HepG2 (cell line): Measurements from ENCODE around the gene CELF4. TPM values are rescaled to one million over a fixed set of nuclear protein-coding genes. Genes with fewer than 3 reads are reported as not detected.

Source experiments
- ATAC-seq: fragments of 200-7000 bp; cut with Tn5 transposase; 3 replicates; pipeline ENCODE4 v1.9.1; 2020; ENCODE audit warnings: mild to moderate bottlenecking, moderate library complexity
- BruUV-seq: library from RNA; stranded (reverse); fragments of 400-500 nt; replicated peaks from 2 replicates; lab custom pipeline; 2021; lab: Mats Ljungman, UMichigan
- CTCF ChIA-PET: fragments of 300-600 bp; formaldehyde crosslinking; extraction: SDS; loops from one replicate; lab custom pipeline; 2021; ENCODE audit warnings: low total read pairs, inconsistent platforms, low intra/inter-chr PET ratio; lab: Yijun Ruan, JAX
- POLR2A ChIA-PET: fragments of 350-600 bp; sonication (Branson Sonifier 250); formaldehyde crosslinking; loops from one replicate; lab custom pipeline; 2020; ENCODE audit warnings: antibody characterized with exemption, inconsistent platforms; lab: Yijun Ruan, JAX
- DNase-seq: peaks from one replicate; pipeline ENCODE4 v3.0.0-alpha.2; 2015; ENCODE audit warnings: low spot score
- FAIRE-seq: peaks from 3 replicates; lab custom pipeline; 2011; peaks lifted over from hg19 to GRCh38; lab: Jason Lieb, UNC
- H2AFZ ChIP-seq: one replicate; pipeline ENCODE4 v1.6.1; 2011; ENCODE audit warnings: low read length, inconsistent platforms
- H3K27ac ChIP-seq: fragments of 300-600 bp; 3 replicates; pipeline ENCODE4 v1.8.0; 2011; ENCODE audit warnings: mixed run types, mild to moderate bottlenecking, mixed read lengths, low read length, inconsistent platforms; ENCODE audit not compliant: insufficient read depth; ENCODE audit errors: extremely low read length
- H3K27me3 ChIP-seq, 2 experiments: fragments of 200-600 bp in 1 of 2; 2 replicates in 1 of 2; 3 replicates in 1 of 2; pipeline versions ENCODE4 v1.6.0 to v1.8.0; 2011; ENCODE audit warnings: low read length in 2 of 2, mild to moderate bottlenecking in 2 of 2, moderate library complexity in 2 of 2, inconsistent platforms in 1 of 2; ENCODE audit not compliant: insufficient read depth in 2 of 2, control insufficient read depth in 1 of 2
- H3K36me3 ChIP-seq, 2 experiments: fragments of 200-600 bp in 1 of 2; replicated peaks in 1 of 2; 2 replicates in 1 of 2; 3 replicates in 1 of 2; pipeline versions ENCODE4 v1.5.1 to v1.8.0; 2011; ENCODE audit warnings: low read length in 2 of 2, inconsistent platforms in 1 of 2; ENCODE audit not compliant: insufficient read depth in 2 of 2, control insufficient read depth in 1 of 2
- H3K4me1 ChIP-seq: 2 replicates; pipeline ENCODE4 v1.5.1; 2012; ENCODE audit warnings: low read length, inconsistent platforms; ENCODE audit not compliant: insufficient read depth
- H3K4me2 ChIP-seq: 2 replicates; pipeline ENCODE4 v1.6.0; 2011; ENCODE audit warnings: low read depth, low read length, inconsistent platforms
- H3K4me3 ChIP-seq, 3 experiments: fragments of 200-600 bp in 1 of 3; sonication (generic), shearing (Covaris generic) in 1 of 3; replicated peaks in 1 of 3; 2 replicates each; pipeline ENCODE4 v1.5.1; 2011 to 2016; ENCODE audit warnings: low read length in 3 of 3, inconsistent platforms in 2 of 3, low read depth in 2 of 3, mild to moderate bottlenecking in 2 of 3, control low read depth in 1 of 3, mixed read lengths in 1 of 3; ENCODE audit not compliant: insufficient read depth in 1 of 3
- H3K79me2 ChIP-seq: one replicate; pipeline ENCODE4 v1.6.1; 2011; ENCODE audit warnings: low read length, inconsistent platforms; ENCODE audit not compliant: insufficient read depth
- H3K9ac ChIP-seq: 2 replicates; pipeline ENCODE4 v1.6.0; 2011; ENCODE audit warnings: mild to moderate bottlenecking, low read depth, low read length, inconsistent platforms; ENCODE audit not compliant: insufficient read depth
- H3K9me3 ChIP-seq: 2 replicates; pipeline ENCODE4 v1.5.1; 2012; ENCODE audit warnings: mild to moderate bottlenecking, low read length
- H4K20me1 ChIP-seq: 2 replicates; pipeline ENCODE4 v1.6.0; 2011; ENCODE audit warnings: inconsistent platforms, mild to moderate bottlenecking, low read length, moderate library complexity; ENCODE audit not compliant: insufficient read depth
- HOXA3 ChIP-seq: sonication (generic); formaldehyde crosslinking; IDR thresholded peaks from 2 replicates; pipeline ENCODE4 v1.5.0; 2020; ENCODE audit warnings: missing genetic modification reagents
- JUNB ChIP-seq: sonication (generic); formaldehyde crosslinking; IDR thresholded peaks from 2 replicates; pipeline ENCODE4 v1.8.0; 2022; ENCODE audit warnings: missing genetic modification reagents, mild to moderate bottlenecking, borderline replicate concordance
- KAT7 ChIP-seq: IDR thresholded peaks from 2 replicates; pipeline ENCODE4 v1.6.1; 2018; ENCODE audit warnings: borderline replicate concordance, missing compliant biosample characterization
- NR2F2 ChIP-seq: IDR thresholded peaks from 2 replicates; pipeline ENCODE4 v1.6.1; 2012; ENCODE audit warnings: low read depth, inconsistent platforms, borderline replicate concordance
- SMYD3 ChIP-seq: sonication (generic); formaldehyde crosslinking; IDR thresholded peaks from 2 replicates; pipeline ENCODE4 v1.8.1; 2023; ENCODE audit warnings: mild to moderate bottlenecking, missing genetic modification reagents
- SYNCRIP ChIP-seq: fragments of 200-400 bp; formaldehyde crosslinking; IDR thresholded peaks from 2 replicates; pipeline ENCODE4 v1.6.1; 2018; ENCODE audit warnings: mild to moderate bottlenecking, low read depth, low read length; ENCODE audit not compliant: insufficient read depth
- TEAD2 ChIP-seq: sonication (generic); formaldehyde crosslinking; IDR thresholded peaks from 2 replicates; pipeline ENCODE4 v1.9.0; 2021; ENCODE audit warnings: missing genetic modification reagents
- TFE3 ChIP-seq: IDR thresholded peaks from 2 replicates; pipeline ENCODE4 v1.6.1; 2016
- THRA ChIP-seq: sonication (generic); formaldehyde crosslinking; IDR thresholded peaks from 2 replicates; pipeline ENCODE4 v1.4.0; 2020; ENCODE audit warnings: missing genetic modification reagents, borderline replicate concordance
- ZGPAT ChIP-seq: IDR thresholded peaks from 2 replicates; pipeline ENCODE4 v1.6.1; 2016; ENCODE audit warnings: mild to moderate bottlenecking
- ZNF350 ChIP-seq: sonication (generic); formaldehyde crosslinking; IDR thresholded peaks from 2 replicates; pipeline ENCODE4 v1.4.0; 2020; ENCODE audit warnings: mild to moderate bottlenecking, low read depth, missing genetic modification reagents, borderline replicate concordance
- ZNF550 ChIP-seq: sonication (generic); formaldehyde crosslinking; IDR thresholded peaks from 2 replicates; pipeline ENCODE4 v1.4.0; 2020; ENCODE audit warnings: mild to moderate bottlenecking, missing genetic modification reagents, borderline replicate concordance
- ZNF562 ChIP-seq: sonication (generic); formaldehyde crosslinking; IDR thresholded peaks from 2 replicates; pipeline ENCODE4 v1.8.0; 2022; ENCODE audit warnings: missing genetic modification reagents, borderline replicate concordance
- ZNF619 ChIP-seq: sonication (generic); formaldehyde crosslinking; IDR thresholded peaks from 2 replicates; pipeline ENCODE4 v1.4.0; 2020; ENCODE audit warnings: mild to moderate bottlenecking, missing genetic modification reagents
- ZNF704 ChIP-seq: sonication (generic); formaldehyde crosslinking; IDR thresholded peaks from 2 replicates; pipeline ENCODE4 v1.8.1; 2023; ENCODE audit warnings: mild to moderate bottlenecking, inconsistent platforms, moderate library complexity, missing genetic modification reagents, borderline replicate concordance
- ZSCAN29 ChIP-seq: sonication (generic); formaldehyde crosslinking; conservative IDR thresholded peaks from 2 replicates; pipeline ENCODE4 v1.4.0; 2020; ENCODE audit warnings: mild to moderate bottlenecking, missing genetic modification reagents
- ZSCAN5A ChIP-seq: sonication (generic); formaldehyde crosslinking; IDR thresholded peaks from 2 replicates; pipeline ENCODE4 v1.8.0; 2022; ENCODE audit warnings: mild to moderate bottlenecking, missing genetic modification reagents, borderline replicate concordance
- WGBS: methylation state at CpG from one replicate; pipeline ENCODE4 v1.1.6; 2017; ENCODE audit warnings: low lambda C conversion rate; 5-methylcytosine and 5-hydroxymethylcytosine counted together
- in situ Hi-C: cut with HindIII; loops from 2 replicates; pipeline ENCODE4 v1.10.0; 2017; ENCODE audit warnings: low pct_unique_long_range_greater_than_20kb; ENCODE audit not compliant: extremely low pct_ligation_motif_present
- intact Hi-C: fragments of 100-400 bp; cut with micrococcal nuclease; formaldehyde crosslinking; loops from one replicate; pipeline ENCODE4 v1.10.0; 2022; ENCODE audit not compliant: unreplicated experiment
- polyA plus RNA-seq, 8 experiments: library from polyadenylated mRNA; depleted of rRNA in 3 of 8; stranded (reverse) in 7 of 8; unstranded in 1 of 8; fragments of >200 nt; fragmentation: Illumina TruSeq in 4 of 8; extraction: Trizol in 4 of 8; gene quantifications; 2 replicates each; pipeline versions ENCODE4 v1.2.1 to v1.2.3, GENCODE V29; 2011 to 2016; ENCODE audit warnings: low read depth in 4 of 8, missing spikeins in 1 of 8, mixed read lengths in 1 of 8; ENCODE audit not compliant: insufficient read depth in 1 of 8
- total RNA-seq, 5 experiments: library from RNA; depleted of rRNA; stranded (reverse); fragments of >200 nt; fragmentation: Illumina TruSeq; extraction: Trizol; gene quantifications; 2 replicates each; pipeline ENCODE4 v1.2.3, GENCODE V29; 2016; ENCODE audit warnings: low read depth in 1 of 5

CELF4 gene
- total and polyA plus RNA-seq, 2 of the 13 experiments (the other 11 are each of a cell fraction or from before 2014, with no cell fraction given) = not detected

- H3K79me2 ChIP-seq = no peaks in the 10 kb centered on the region
- no peaks in the 10 kb centered on the region for H3K4me1 ChIP-seq
- ChIA-PET POLR2A (no interaction called here), CTCF (no interaction called here)
- peaks cover 5 to 62% of the 10 kb centered on the region in 2 experiments; a peak in 4 of 5 replicates for H3K27me3 ChIP-seq
- no peak overlapping the region for H3K4me3 ChIP-seq
- H3K27ac ChIP-seq = no peak overlapping the region
- ATAC-seq = no peak
- H3K9me3 ChIP-seq = no peaks in the 10 kb centered on the region
- WGBS = 0% methylated on average over 3 of the region's 3 CpGs
- no peak overlapping the region for H2AFZ ChIP-seq
- TF ChIP-seq TFE3 (no peak), JUNB (CRISPR knock-in tag) (no peak), ZNF562 (CRISPR knock-in tag) (no peak), SMYD3 (no peak), ZNF350 (CRISPR knock-in tag) (no peak), THRA (CRISPR knock-in tag) (no peak), ZNF619 (no peak), ZGPAT (CRISPR knock-in tag) (no peak), ZSCAN29 (CRISPR knock-in tag) (no peak), ZNF704 (CRISPR knock-in tag) (no peak), KAT7 (CRISPR knock-in tag) (no peak), ZSCAN5A (CRISPR knock-in tag) (no peak), TEAD2 (CRISPR knock-in tag) (no peak), SYNCRIP (no peak), NR2F2 (no peak), HOXA3 (no peak), ZNF550 (CRISPR knock-in tag) (no peak)
- TF ChIP-seq, all 625 proteins: peak for 0
- intact Hi-C loops (loop anchor here (10.0 kb wide), 1 partner anchor 105 kb away; no protein-coding TSS in a partner anchor), in situ Hi-C loops (loop anchor here (25.0 kb wide), 1 partner anchor 553 kb away; no protein-coding TSS in a partner anchor)
- no peaks in the 10 kb centered on the region for H3K36me3 ChIP-seq
- H4K20me1 ChIP-seq = no peaks in the 10 kb centered on the region
- H3K4me2 ChIP-seq = no peak overlapping the region
- DNase-seq = no peak
- FAIRE-seq = no peak
- no TSS peak for BruUV-seq
- H3K9ac ChIP-seq = no peak overlapping the region
These were observed 75.6 kb downstream of the CELF4 start for GRCh38 chr18:37489998-37490397.
